CD4-positive, alpha-beta T cell treated with Interleukin-2 at 100 ng/mL for 4 hours (primary cell): ENCODE results near the gene ZNF454.

Experiments used
- DNase-seq: peaks from one replicate; pipeline ENCODE4 v3.0.0-alpha.2; 2020; ENCODE audit warnings: low spot score

The ZNF454 gene

DNA sequence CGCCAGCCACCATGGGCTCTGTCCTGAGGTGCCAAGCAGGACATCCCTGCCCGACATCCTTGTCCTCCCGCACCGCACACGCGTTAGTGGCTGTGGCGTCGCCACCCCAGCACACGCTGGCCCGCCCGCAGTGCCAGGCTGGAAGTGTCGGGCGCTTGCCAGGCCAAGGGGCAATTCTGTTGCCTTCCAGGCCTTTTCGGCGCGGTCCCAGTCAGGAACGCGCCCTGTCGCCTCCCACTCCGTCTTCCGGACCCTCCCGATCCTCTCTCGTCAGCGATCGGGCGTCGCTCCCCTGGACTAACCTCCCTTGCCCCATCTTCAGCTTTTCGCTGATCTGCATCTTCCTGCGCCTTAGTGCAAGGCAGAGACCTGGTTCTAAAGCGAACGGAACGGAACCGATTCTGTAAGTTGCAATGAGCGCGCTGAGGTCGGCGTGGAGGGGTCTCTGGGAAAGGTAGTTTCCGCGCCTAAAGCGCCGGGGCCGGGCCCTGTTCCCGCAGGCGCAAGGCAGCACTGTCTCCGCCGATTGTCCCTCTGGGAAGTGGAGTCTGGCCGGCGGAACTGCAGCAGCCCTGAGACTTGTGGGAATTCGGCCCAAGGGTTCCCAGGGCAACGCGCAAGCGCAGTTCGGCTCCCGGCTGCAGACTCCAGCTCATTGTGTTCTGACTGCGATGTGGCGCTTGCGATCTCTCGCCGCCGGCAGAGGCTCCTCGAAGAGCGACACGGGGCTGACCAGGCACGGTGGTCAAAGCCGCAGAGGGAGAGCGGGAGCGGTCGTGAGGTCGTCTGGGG is at the start of gene ZNF454:
Gene ZNF454, plus strand, starts transcription at position 630 of the 792 bp plus-strand sequence. CDS start 1,594 bp downstream, outside the sequence.
- no peak for DNase-seq

- peak; percentile 4 for DNase-seq
Measured at GRCh38 chr5:178895615-178896571, 45.1 kb upstream of the ZNF454 start, which contains the start of gene ZFP2. TSS of gene ZFP2 (plus strand) at chr5:178895913. CDS start at chr5:178931314, 35,401 bp downstream.

DNA sequence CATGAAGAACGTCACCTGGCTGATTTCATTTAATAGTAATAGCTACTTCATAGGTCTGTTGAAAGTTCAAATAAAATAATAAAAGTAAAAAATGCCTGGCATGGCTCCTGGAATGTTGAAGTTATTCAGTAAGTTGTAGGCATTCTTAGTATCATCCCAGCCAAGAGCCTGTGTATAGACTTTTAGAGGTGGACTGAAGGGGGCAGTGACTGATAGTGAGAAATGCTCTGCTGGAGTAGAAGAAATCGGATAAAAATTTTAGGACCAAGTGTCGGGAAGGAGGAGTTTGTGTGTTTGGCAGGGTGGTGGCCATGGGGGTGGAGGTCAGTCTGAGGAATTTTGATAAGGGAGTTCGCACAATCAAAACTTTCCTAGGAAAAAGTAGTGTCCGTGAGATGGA is 41.7 kb upstream of the ZNF454 start:
- DNase-seq = no peak

GRCh38 chr5:178902849-178903248 is 38.1 kb upstream of the ZNF454 start:
- DNase-seq = no peak

GRCh38 chr5:178931846-178932760 is 8.9 kb upstream of the ZNF454 start:
- DNase-seq = no peak

GRCh38 chr5:178941361-178941760 is 363 bp downstream of the ZNF454 start:
- no peak for DNase-seq

- no peak for DNase-seq
Measured at GRCh38 chr5:178965465-178966055, 24.6 kb downstream of the ZNF454 start.

DNA sequence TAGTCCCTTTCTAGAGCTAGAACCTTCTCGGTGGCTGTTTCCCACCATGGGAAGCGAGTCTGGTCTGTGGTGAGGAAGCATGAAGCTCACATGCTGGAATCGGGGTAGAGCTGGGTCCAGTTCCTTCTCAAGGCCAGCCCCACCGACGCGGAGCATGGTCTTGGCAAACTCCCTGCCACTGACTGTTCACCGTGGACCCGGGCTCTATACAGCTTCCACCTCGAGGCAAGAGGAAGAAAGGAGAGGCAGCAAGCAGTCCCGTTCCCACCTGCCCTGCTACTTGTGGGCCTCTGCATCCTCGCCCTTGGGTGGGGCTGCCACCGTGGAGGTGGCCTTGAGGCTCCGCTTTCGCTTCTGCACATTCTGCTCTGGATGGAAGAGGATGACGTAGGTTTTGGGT is 40.4 kb downstream of the ZNF454 start:
- no peak for DNase-seq

GRCh38 chr5:178982941-178983340 is 41.9 kb downstream of the ZNF454 start:
- no peak for DNase-seq

DNA sequence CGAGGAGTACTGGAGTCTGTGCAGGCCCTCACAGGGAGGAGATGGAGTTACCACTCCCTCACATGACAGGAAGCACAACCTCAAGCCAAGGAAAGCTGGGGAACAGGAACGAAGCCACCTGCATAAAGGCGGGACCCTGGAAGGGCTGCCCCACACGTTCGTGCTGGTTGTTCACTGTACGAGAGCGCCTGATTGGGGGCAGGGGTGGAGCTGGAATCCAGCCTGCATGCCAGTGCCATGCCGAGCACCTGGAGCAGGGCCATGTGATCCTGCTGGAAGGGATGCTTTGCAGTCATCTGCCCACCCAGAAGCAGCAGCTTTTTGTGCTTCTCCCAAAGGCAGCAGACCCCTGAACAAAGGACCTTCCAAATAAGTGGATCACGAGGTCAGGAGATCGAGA is 42.7 kb downstream of the ZNF454 start:
- DNase-seq = no peak

GRCh38 chr5:178984145-178985072 is 43.4 kb downstream of the ZNF454 start:
- DNase-seq = no peak

DNA sequence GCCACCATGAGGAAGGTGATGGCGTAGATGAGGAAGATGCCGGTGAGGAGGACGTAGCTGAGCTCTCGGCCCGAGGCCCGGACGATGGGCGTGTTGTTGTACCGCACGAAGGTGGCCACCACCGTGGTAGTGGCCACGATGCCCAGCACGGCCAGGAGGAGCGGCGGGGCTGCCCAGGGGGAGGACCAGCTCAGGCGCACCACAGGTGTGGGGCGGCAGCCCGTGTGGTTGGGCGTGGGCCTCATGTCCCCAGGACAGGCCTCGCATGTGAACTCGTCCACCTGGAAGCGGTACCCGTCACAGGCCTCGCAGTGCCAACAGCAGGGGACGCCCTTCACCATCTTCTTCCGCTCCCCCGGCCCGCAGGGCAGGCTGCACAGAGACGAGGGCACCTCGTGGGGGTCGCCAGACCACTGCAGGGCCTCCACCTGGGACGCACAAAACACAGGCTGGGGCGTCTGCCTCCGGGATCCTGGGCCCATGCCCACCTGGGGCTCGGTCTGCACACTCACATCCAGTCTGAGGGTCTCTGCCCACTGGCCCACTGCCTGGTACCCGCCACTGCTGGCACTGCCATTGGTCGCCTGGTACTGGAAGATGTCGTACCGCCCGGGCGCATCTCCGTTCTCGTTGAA is 45.4 kb downstream of the ZNF454 start:
- DNase-seq = no peak

GRCh38 chr5:178988436-178989220 is 47.6 kb downstream of the ZNF454 start:
- DNase-seq = no peak

GRCh38 chr5:178989311-178989710 is 48.3 kb downstream of the ZNF454 start:
- DNase-seq = no peak

- no peak for DNase-seq
Measured at GRCh38 chr5:178990491-178990890, 49.5 kb downstream of the ZNF454 start.

DNA sequence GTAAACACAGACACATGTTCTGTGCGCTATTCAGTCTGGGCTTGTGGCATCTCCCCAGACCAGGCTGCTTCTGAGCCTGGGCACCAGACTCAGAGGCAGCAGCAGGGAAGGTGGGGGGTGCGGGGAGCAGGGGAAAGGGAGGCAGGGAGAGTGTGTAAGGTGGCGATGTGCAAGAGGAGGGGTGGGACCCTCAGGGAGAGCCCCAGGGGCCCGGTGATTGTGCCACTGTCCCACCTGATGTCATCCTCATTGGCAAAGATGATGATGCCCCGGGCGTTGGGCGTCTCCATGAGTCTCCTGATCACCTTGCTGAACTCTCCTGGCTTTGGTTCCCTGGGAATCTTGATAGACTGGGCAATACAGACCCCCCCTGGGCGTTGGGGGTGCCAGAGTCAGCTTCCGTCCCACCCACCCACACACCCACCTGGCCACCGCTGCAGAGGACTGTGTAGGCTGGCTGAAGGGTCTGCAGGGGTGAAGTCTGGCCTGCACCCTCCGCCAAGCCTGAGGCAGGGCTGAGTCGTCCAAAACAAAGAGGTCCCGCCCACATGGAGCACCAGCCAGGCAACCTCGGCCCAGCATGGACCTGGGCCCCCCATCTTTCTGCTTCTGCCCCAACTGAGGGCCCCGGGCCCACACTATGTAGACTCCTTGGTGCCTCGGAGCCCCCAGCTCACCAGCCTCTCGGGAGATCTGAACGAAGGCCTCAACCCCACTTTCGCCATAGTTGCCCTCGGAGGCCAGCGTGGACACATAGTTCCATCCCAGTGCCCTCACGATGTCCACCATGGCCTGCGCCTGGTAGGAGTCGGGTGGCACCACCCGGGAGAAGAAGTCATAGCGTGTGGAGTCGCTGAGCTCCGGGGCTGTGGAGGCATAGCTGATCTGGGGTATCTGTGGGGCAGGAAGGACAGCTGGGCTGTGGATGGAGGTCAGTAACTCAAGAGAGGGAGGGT is 50.5 kb downstream of the ZNF454 start:
- DNase-seq = no peak

DNA sequence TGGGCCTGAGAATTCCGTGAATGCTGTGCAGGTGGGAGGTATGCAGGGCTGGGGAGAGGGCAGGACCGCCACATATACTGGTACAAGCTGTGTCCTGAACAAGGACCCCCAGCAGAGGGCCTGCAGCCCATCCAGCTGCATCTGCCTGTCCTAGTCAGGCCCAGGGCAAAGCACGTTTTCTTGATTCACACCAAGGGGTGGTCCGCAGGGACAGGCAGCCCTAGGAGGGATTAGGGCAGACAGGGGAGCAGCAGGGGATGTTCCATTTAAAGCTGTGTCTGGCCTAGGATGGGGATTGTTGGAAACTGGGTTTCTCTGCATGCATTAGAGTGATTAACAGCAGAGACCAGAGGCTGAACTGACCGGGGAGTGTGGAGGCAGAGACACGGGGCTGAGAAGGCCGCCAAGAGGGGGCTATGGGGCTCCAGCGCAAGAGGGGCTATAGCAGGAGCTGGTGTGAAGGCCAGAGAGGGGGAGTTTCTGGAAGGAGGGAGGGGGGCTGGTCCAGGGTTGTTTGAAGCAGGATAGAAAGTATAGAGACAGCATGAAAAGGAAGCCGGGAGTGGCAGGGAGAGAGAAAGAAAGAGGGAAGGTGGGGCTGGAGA is 51.4 kb downstream of the ZNF454 start:
- no peak for DNase-seq
